Motor neuron (in vitro differentiated cells): Measurements from ENCODE around the gene TAF10. TPM values are rescaled to one million over a fixed set of nuclear protein-coding genes. Genes with fewer than 3 reads are reported as not detected.
A peak's percentile ranks its signal among the peaks of the same experiment; 100 is the strongest.

ENCODE experiments used
- ATAC-seq, 8 experiments: fragments of 200-7000 bp; cut with Tn5 transposase; replicated peaks in 6 of 8; 2 replicates each; pipeline ENCODE4 v1.8.0; 2021; ENCODE audit warnings: mild to moderate bottlenecking in 8 of 8, moderate library complexity in 8 of 8
- H3K27ac ChIP-seq, 2 donors: fragments of 250-450 bp; sonication (Bioruptor Pico); 2 replicates each; pipeline ENCODE4 v1.9.0; 2021; ENCODE audit warnings: antibody characterized with exemption in 2 of 2, mild to moderate bottlenecking in 2 of 2, moderate library complexity in 1 of 2
- H3K4me1 ChIP-seq, 2 donors: fragments of 250-450 bp; sonication (Bioruptor Pico); replicated peaks in 1 of 2; 2 replicates each; pipeline ENCODE4 v1.6.1; 2021; ENCODE audit warnings: antibody characterized with exemption in 2 of 2, mild to moderate bottlenecking in 2 of 2, moderate library complexity in 1 of 2
- H3K4me3 ChIP-seq, 5 donors: fragments of 250-450 bp; sonication (Bioruptor Pico); 2 replicates each; pipeline ENCODE4 v1.9.0; 2021; ENCODE audit warnings: antibody characterized with exemption in 5 of 5, mild to moderate bottlenecking in 5 of 5, moderate library complexity in 4 of 5
- WGBS, 10 experiments: fragments of 450-650 bp; shearing (Covaris generic); methylation state at CpG; one replicate each; pipeline ENCODE4 v1.0.0; 2022; 5-methylcytosine and 5-hydroxymethylcytosine counted together
- in situ Hi-C, 9 experiments: fragments of 400-800 bp; cut with MboI; loops; one replicate each; pipeline ENCODE4 v1.15.0; 2021; ENCODE audit warnings: low sequenced_read_pairs in 9 of 9, low pct_unique_long_range_greater_than_20kb in 2 of 9; ENCODE audit not compliant: unreplicated experiment in 9 of 9
- total RNA-seq, 8 experiments: library from RNA; unstranded; fragments of 300-600 nt; gene quantifications; 2 replicates each; pipeline versions ENCODE4 v1.2.3 to v1.2.4, GENCODE V29; 2022

Gene TAF10
- total RNA-seq, 8 experiments from 2014 or later = 64.9 to 163 (median 105) TPM

DNA sequence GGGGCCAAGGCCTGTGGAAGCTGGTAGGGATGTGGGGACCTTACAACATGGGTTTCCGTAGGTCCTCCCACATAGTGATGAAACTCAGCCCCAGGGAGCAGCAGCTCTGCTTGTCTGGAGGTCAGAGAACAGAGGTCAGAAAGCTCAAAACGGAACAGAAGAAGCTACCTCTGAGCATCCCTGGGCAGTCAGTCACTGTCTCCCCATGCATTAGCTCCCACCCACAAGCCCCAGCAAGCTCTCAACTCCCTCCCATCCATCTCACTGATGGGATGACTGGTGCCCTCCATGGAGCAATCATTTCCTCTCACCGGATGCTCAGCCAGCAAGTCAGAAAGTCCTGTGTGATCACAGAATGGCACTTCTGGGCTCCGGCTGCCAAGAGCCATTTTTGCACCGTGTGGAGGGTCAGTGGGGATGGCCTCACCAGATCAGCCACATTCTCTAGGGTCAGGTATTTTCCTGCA is 5.3 kb upstream of the TAF10 start:
- H3K27ac ChIP-seq = no peak overlapping the region
- in situ Hi-C loops = loop anchor here in 2 of 9 experiments (25.0 kb wide), 1 partner anchor 230 kb away; the partner anchor contains the start of gene SMPD1 (in 2 of the 2)
- H3K4me1 ChIP-seq = peaks cover 15% of the 10 kb centered on the region in 2 donors
- no peak overlapping the region for H3K4me3 ChIP-seq
- no peak for ATAC-seq
- 50 to 100% (median 77%) methylated on average over 1 to 3 of the region's 5 CpGs; no CpG with 5 or more reads in 6 of the 10 experiments for WGBS, 10 experiments

DNA sequence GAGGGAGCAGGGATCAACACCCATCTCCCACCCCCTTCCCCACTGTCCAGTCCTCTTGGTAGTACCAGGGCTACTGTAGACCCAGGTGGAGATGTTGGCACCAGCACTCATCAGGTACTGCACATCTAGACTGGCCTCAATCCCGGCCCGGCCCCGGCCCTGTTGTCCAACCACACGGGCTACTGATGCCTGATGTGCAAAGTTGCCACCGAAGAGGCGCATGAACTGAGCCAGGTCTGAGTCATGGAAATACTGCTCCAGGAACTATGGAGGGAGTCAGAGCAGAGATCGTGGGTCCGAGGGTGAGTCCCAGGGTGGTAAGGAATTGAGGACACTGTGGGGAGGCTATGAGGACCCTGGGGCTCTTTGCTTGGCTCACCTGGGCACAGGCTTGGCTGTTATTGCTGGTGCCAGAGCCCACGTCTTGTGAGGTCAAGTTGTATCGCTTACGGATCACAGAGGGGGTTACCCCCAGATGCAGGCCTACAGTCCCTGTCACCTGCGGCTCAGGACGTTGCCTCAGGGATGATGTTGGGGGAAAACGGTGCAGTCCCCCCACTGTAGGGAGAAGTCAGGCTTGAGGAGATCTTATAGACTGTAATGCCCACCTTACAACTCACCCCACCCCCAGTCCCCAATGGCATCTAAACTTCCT is 4.7 kb upstream of the TAF10 start:
- 35 to 100% (median 93%) methylated on average over 2 to 3 of the region's 14 CpGs; no CpG with 5 or more reads in 7 of the 10 experiments for WGBS, 10 experiments
- ATAC-seq = no peak
- Histone ChIP-seq H3K27ac (no peak overlapping the region), H3K4me1 (peaks cover 15% of the 10 kb centered on the region in 2 donors), H3K4me3 (no peak overlapping the region)
- in situ Hi-C loops = loop anchor here in 2 of 9 experiments (25.0 kb wide), 1 partner anchor 229 kb away; the partner anchor contains the start of gene SMPD1 (in 2 of the 2)

DNA sequence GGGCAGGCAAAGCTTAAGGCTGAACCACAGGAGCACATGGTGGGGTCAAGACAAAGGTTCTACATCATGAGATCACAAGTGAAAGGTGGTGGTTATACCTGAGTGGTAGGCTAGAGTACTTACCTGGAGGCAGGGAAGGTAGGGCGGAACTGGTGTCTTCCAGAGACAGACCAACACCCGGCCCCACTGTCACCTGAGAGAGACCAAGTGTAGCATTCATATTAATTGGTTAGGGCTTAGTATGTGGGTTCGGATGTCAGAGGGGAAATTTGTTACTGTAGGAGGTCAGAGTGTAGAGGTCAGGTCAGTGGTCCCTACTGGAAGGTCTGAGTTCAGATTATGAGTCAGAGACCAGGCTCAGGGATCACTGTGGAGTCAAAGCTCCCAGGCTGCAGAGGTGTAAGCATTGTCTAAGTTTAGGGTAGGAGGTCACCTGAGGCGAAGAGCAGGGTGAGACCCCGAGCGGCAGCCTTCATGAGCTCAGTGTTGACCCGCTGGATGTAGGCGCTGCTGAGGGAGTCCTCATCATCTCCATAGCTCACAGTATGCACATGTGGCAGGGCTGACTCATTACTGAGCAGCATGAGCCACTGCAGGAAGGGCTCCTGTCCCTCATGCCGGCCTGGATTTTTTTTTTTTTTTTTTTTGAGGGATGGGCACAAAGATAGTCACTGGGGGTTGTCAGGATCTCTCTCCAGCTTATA is 4.0 kb upstream of the TAF10 start:
- Histone ChIP-seq H3K27ac (no peak overlapping the region), H3K4me1 (peaks cover 18 to 19% of the 10 kb centered on the region in 2 donors), H3K4me3 (no peak overlapping the region)
- 59 to 100% (median 89%) methylated on average over 1 to 6 of the region's 9 CpGs; no CpG with 5 or more reads in 2 of the 10 experiments for WGBS, 10 experiments
- in situ Hi-C loops = loop anchor here in 2 of 9 experiments (25.0 kb wide), 1 partner anchor 229 kb away; the partner anchor contains the start of gene SMPD1 (in 2 of the 2)
- peak in 2 of 8 experiments; percentile 1 to 4 for ATAC-seq

DNA sequence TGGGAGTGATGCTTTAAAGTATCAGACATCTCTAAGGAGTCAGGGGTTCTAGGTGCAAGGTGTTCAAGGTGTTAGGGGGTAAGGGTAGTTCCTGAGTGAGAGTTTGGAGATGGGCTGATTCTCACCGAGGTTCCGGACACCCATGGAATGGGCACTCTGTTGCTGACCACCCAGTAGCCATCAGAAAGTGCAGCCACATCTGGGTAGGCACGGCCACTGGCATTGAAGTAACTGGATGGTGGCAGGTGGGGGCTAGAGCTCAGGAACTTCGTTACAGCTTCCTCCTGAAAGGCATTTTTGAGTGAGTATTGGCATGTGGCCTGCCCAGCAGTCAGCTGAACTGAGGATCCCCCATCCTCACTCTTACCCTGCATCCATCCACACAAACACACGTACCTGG is 3.0 kb upstream of the TAF10 start:
- H3K4me3 ChIP-seq = no peak overlapping the region
- in situ Hi-C loops = loop anchor here in 2 of 9 experiments (25.0 kb wide), 1 partner anchor 228 kb away; the partner anchor contains the start of gene SMPD1 (in 2 of the 2)
- WGBS, 10 experiments = 80 to 100% (median 97%) methylated on average over 1 to 4 of the region's 5 CpGs; no CpG with 5 or more reads in 7 of the 10 experiments
- no peak overlapping the region for H3K27ac ChIP-seq
- H3K4me1 ChIP-seq = peaks cover 19 to 21% of the 10 kb centered on the region in 2 donors
- no peak for ATAC-seq

DNA sequence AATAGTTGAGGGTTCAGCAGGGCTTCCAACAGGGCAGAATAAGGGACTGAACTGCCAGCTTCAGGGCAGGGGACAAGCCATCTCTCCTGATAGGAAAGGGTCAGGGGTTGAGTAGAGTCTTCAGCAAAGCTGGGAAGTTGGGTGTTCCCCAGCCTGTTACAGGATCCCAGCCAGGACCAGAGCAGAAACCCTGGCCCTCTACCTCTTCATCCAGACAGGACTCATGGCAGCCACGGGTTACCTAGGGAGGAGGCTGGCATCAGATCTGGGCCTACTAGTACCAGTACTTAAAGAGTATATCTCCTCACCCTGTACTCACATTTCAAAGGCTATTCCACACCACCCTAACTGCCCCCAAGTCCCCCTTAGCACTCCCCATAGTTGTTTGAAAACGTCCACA is 2.4 kb upstream of the TAF10 start:
- no peak for ATAC-seq
- peaks cover 15 to 18% of the 10 kb centered on the region in 2 donors for H3K4me1 ChIP-seq
- no peak overlapping the region for H3K27ac ChIP-seq
- WGBS, 10 experiments = 80 to 100% methylated on average over 1 of the region's 2 CpGs; no CpG with 5 or more reads in 8 of the 10 experiments
- in situ Hi-C loops = loop anchor here in 2 of 9 experiments (25.0 kb wide), 1 partner anchor 227 kb away; the partner anchor contains the start of gene SMPD1 (in 2 of the 2)
- no peak overlapping the region for H3K4me3 ChIP-seq

DNA sequence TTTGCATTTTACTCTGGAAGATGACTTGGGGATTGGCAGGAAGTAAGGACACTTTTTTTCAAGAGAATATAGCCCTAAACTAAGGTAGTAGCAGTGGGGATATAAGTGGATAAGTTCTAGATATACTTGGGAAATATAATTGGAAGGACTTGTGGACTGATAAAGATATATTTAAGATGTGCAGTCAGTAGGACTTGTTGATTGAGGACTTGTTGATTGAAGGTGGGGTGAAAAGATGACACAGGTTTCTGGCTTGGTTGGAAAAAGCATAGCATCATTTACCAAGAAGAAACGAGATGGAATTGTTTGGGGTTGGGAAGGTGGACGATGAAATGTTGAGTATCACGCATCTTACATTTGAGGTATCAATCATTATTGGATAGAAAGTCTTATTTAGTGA is 1.5 kb upstream of the TAF10 start:
- WGBS, 10 experiments = 81 to 100% (median 92%) methylated on average over 1 to 3 of the region's 3 CpGs
- ATAC-seq = no peak
- Histone ChIP-seq H3K4me1 (peaks cover 12 to 16% of the 10 kb centered on the region in 2 donors), H3K4me3 (peak overlapping the region in 2 of 5 donors; percentile 75 to 98), H3K27ac (peak overlapping the region; percentile 97 to 98)
- in situ Hi-C loops = loop anchor here in 2 of 9 experiments (25.0 kb wide), 1 partner anchor 226 kb away; the partner anchor contains the start of gene SMPD1 (in 2 of the 2)

DNA sequence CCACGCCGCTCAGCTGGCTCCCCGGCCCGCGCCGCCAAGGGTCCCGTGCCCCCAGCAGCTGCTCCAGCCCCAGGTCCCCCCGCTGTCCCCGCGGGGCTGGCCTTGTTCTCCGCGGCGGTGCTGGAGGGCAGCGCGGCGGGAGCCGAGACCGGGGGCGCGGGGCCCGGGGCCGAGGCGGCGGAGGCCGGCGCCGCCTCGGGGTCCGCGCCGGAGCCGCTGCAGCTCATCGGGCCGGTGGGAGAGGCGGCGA is 128 bp downstream of the TAF10 start:
- in situ Hi-C loops = loop anchor here in 2 of 9 experiments (25.0 kb wide), 1 partner anchor 225 kb away; the partner anchor contains the start of gene SMPD1 (in 2 of the 2)
- Histone ChIP-seq H3K4me3 (peak overlapping the region; percentile 67 to 99 (median 75)), H3K27ac (peak overlapping the region; percentile 97 to 98), H3K4me1 (peaks cover 13 to 19% of the 10 kb centered on the region in 2 donors)
- no peak for ATAC-seq
- WGBS, 10 experiments = no CpG with 5 or more reads among the region's 36 CpGs

DNA sequence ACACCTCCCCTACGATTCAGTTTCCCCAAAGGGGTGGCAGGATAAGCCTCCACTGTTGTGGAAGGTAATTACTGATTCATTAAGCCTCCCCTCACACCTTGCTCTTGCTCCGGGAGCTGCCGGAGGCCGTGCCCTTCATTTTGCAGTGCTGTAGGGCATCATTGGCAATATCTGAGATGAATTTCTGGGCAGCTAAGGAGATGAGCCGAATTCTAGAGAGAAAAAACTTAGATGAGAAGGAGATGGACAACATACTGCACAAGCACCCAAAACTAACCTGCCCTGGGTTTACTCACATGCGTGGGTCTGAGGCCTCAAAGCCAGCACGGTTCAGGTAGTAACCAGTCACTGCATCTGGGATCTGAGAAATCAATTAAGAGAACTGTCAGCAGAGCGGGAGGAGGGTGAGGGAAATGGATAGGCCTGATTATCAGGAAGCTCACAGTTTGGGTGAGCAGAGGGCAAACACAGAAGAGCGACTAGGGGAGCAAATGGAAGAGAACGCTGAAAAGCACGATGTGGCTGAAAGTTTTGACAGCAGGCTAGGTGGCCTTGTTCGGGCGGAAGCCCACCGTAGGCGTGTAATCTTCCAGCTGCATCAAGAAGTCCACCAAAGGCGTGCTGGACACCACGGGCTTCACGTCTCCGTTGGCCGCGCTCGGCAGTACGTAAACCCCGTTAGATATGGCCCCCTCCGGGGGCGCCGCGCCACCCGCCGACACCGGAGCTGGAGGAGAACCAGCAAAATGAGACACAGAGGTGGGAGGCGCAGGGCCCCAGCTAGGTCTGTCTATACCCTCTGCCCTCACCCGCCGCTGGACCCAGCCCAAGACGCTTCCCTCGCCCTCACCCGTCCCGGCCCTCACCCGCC is 689 bp downstream of the TAF10 start:
- WGBS, 10 experiments = 0 to 80% (median 33%) methylated on average over 1 to 10 of the region's 39 CpGs; no CpG with 5 or more reads in 3 of the 10 experiments
- Histone ChIP-seq H3K27ac (peak overlapping the region; percentile 97 to 98), H3K4me1 (peaks cover 18 to 24% of the 10 kb centered on the region in 2 donors), H3K4me3 (peak overlapping the region; percentile 67 to 99 (median 75))
- peak; percentile 13 to 38 (median 32) for ATAC-seq
- in situ Hi-C loops = loop anchor here in 2 of 9 experiments (25.0 kb wide), 1 partner anchor 224 kb away; the partner anchor contains the start of gene SMPD1 (in 2 of the 2)

DNA sequence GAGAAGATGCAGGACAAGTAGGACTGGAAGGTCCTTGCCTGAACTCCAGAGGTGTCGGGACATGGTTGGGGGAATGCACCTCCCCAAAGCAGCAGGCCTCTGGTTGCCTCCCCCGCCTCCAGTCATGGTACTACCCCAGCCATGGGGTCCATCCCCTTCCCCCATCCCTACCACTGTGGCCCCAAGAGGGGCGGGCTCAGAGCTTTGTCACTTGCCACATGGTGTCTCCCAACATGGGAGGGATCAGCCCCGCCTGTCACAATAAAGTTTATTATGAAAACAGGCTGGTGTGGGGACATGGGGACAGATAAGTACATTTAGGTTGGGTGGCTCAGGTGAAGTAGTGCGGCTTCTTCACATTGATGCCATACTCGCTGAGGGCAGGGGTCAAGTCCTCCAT is 1.4 kb downstream of the TAF10 start:
- Histone ChIP-seq H3K4me1 (peaks cover 25 to 32% of the 10 kb centered on the region in 2 donors), H3K27ac (no peak overlapping the region), H3K4me3 (no peak overlapping the region)
- in situ Hi-C loops = loop anchor here in 2 of 9 experiments (25.0 kb wide), 1 partner anchor 223 kb away; the partner anchor contains the start of gene SMPD1 (in 2 of the 2)
- no peak for ATAC-seq
- WGBS, 10 experiments = 100% methylated on average over 2 of the region's 6 CpGs; no CpG with 5 or more reads in 9 of the 10 experiments

DNA sequence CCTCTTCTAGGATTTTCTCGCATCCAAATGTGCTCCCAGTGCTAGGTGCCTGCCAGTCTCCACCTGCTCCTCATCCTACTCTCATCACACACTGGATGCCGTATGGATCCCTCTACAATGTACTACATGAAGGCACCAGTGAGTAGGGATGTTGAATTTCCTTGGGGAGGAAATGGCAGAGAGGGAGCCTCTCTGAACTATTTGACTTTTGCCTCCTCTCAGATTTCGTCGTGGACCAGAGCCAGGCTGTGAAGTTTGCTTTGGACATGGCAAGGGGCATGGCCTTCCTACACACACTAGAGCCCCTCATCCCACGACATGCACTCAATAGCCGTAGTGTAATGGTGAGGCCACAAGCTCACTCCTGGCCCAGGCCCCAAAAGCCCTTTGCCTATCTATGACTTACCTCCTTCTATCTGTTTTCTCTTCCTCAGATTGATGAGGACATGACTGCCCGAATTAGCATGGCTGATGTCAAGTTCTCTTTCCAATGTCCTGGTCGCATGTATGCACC is 2.5 kb downstream of the TAF10 start:
- Histone ChIP-seq H3K4me1 (peaks cover 30 to 41% of the 10 kb centered on the region in 2 donors), H3K4me3 (no peak overlapping the region), H3K27ac (no peak overlapping the region)
- 67 to 100% (median 89%) methylated on average over 1 to 6 of the region's 8 CpGs; no CpG with 5 or more reads in 1 of the 10 experiments for WGBS, 10 experiments
- ATAC-seq = no peak
- in situ Hi-C loops = loop anchor here in 2 of 9 experiments (25.0 kb wide), 1 partner anchor 222 kb away; the partner anchor contains the start of gene SMPD1 (in 2 of the 2)

DNA sequence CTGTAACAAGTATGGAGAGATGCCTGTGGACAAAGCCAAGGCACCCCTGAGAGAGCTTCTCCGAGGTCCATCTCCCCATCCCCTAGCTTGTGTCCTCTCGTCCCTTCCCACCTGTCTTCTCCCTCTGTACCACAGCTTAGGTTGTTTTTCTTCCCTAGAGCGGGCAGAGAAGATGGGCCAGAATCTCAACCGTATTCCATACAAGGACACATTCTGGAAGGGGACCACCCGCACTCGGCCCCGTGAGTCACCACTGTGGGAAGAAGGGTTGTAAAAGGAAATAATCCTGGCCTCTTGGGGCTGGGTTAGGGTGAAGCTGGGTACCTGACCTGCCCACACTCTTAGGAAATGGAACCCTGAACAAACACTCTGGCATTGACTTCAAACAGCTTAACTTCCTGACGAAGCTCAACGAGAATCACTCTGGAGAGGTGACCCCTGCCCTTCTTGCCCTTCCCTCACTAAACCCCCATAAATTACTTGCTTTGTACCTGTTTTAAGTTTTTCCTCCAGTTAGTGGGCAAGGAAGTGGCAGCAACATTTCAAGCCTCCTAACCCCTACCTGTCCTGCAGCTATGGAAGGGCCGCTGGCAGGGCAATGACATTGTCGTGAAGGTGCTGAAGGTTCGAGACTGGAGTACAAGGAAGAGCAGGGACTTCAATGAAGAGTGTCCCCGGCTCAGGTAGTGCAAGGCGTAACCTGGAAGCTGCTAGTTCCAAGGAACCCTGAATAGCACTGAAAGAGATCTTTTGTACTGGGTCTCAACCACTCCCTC is 3.1 kb downstream of the TAF10 start:
- no peak overlapping the region for H3K4me3 ChIP-seq
- H3K4me1 ChIP-seq = peaks cover 30 to 41% of the 10 kb centered on the region in 2 donors
- 63 to 100% (median 97%) methylated on average over 1 to 10 of the region's 14 CpGs; no CpG with 5 or more reads in 2 of the 10 experiments for WGBS, 10 experiments
- in situ Hi-C loops = loop anchor here in 2 of 9 experiments (25.0 kb wide), 1 partner anchor 222 kb away; the partner anchor contains the start of gene SMPD1 (in 2 of the 2)
- no peak overlapping the region for H3K27ac ChIP-seq
- ATAC-seq = no peak
